Endothelial cell of umbilical vein (primary cell): ENCODE data around the gene VN1R2. TPM values are rescaled to one million over a fixed set of nuclear protein-coding genes. Genes with fewer than 3 reads are reported as not detected.

ENCODE experiments used
- BruUV-seq: library from RNA; stranded (reverse); fragments of 400-500 nt; replicated peaks from 2 replicates; lab custom pipeline; 2021; lab: Mats Ljungman, UMichigan
- CTCF ChIA-PET: fragments of 300-600, 350-600 bp; sonication (Branson Sonifier 250); formaldehyde crosslinking; loops from one replicate; lab custom pipeline; 2021; ENCODE audit warnings: antibody characterized with exemption, inconsistent platforms; lab: Charles Lee
- POLR2A ChIA-PET: fragments of 300-600, 350-600 bp; sonication (Branson Sonifier 250); formaldehyde crosslinking; loops from one replicate; lab custom pipeline; 2021; ENCODE audit warnings: antibody characterized with exemption, inconsistent platforms; lab: Charles Lee
- DNase-seq: peaks from one replicate; pipeline ENCODE4 v3.0.0-alpha.2; 2011; ENCODE audit warnings: low read depth, low spot score
- FAIRE-seq: peaks from 2 replicates; lab custom pipeline; 2011; peaks lifted over from hg19 to GRCh38; lab: Jason Lieb, UNC
- H2AFZ ChIP-seq: 2 replicates; pipeline ENCODE4 v1.6.0; 2012; ENCODE audit warnings: low read depth, low read length, control low read depth, inconsistent platforms
- H3K27ac ChIP-seq: 2 replicates; pipeline ENCODE4 v1.5.1; 2011; ENCODE audit warnings: low read depth, mild to moderate bottlenecking, control low read depth, low read length, moderate library complexity; ENCODE audit not compliant: insufficient read depth
- H3K27me3 ChIP-seq, 2 experiments: 2 replicates each; pipeline versions ENCODE4 v1.6.0 to v1.6.1; 2011; ENCODE audit warnings: low read length in 2 of 2, mixed read lengths in 1 of 2; ENCODE audit not compliant: control insufficient read depth in 2 of 2, insufficient read depth in 2 of 2
- H3K36me3 ChIP-seq, 2 experiments: 2 replicates in 1 of 2; 3 replicates in 1 of 2; pipeline ENCODE4 v1.5.1; 2011; ENCODE audit warnings: low read length in 2 of 2, mild to moderate bottlenecking in 1 of 2, moderate library complexity in 1 of 2; ENCODE audit not compliant: control insufficient read depth in 2 of 2, insufficient read depth in 2 of 2; ENCODE audit errors: extremely low read depth in 1 of 2
- H3K4me1 ChIP-seq: 3 replicates; pipeline ENCODE4 v1.5.1; 2011; ENCODE audit warnings: mild to moderate bottlenecking, low read length; ENCODE audit not compliant: control insufficient read depth, insufficient read depth; ENCODE audit errors: extremely low read depth
- H3K4me2 ChIP-seq: 2 replicates; pipeline ENCODE4 v1.6.1; 2011; ENCODE audit warnings: low read length, control low read depth, mixed read lengths; ENCODE audit not compliant: insufficient read depth
- H3K4me3 ChIP-seq, 3 experiments: fragments of 200-600 bp in 1 of 3; sonication (generic), shearing (Covaris generic) in 1 of 3; replicated peaks in 1 of 3; 2 replicates each; pipeline ENCODE4 v1.5.1; 2011 to 2016; ENCODE audit warnings: control low read depth in 3 of 3, low read length in 3 of 3, mild to moderate bottlenecking in 2 of 3, inconsistent platforms in 1 of 3, low read depth in 1 of 3, moderate library complexity in 1 of 3; ENCODE audit not compliant: insufficient read depth in 1 of 3
- H3K79me2 ChIP-seq: 2 replicates; pipeline ENCODE4 v1.6.0; 2012; ENCODE audit warnings: low read length, inconsistent platforms; ENCODE audit not compliant: control insufficient read depth, insufficient read depth
- H3K9ac ChIP-seq: replicated peaks from 2 replicates; pipeline ENCODE3; 2011; ENCODE audit warnings: low read length, control low read depth; ENCODE audit not compliant: insufficient read depth; ENCODE audit errors: extremely low read depth
- H3K9me1 ChIP-seq: replicated peaks from 3 replicates; pipeline ENCODE4 v1.6.0; 2011; ENCODE audit warnings: mild to moderate bottlenecking, low read length; ENCODE audit not compliant: control insufficient read depth, insufficient read depth; ENCODE audit errors: extremely low read depth
- H3K9me3 ChIP-seq: replicated peaks from 2 replicates; pipeline ENCODE4 v1.5.1; 2012; ENCODE audit warnings: low read length, inconsistent platforms; ENCODE audit not compliant: control insufficient read depth, insufficient read depth
- H4K20me1 ChIP-seq: replicated peaks from 2 replicates; pipeline ENCODE3; 2011; ENCODE audit warnings: mild to moderate bottlenecking, low read length; ENCODE audit not compliant: control insufficient read depth, insufficient read depth; ENCODE audit errors: extremely low read depth
- CTCF ChIP-seq, 2 donors: IDR thresholded peaks; 1 replicate in 1 of 2; 2 replicates in 1 of 2; pipeline ENCODE4 v1.5.1; 2011; ENCODE audit warnings: low read length in 2 of 2, mild to moderate bottlenecking in 2 of 2, moderate library complexity in 2 of 2, control low read depth in 1 of 2, inconsistent platforms in 1 of 2, low read depth in 1 of 2; ENCODE audit not compliant: insufficient read depth in 1 of 2; ENCODE audit errors: extremely low read depth in 1 of 2
- EZH2 ChIP-seq: IDR thresholded peaks from 2 replicates; pipeline ENCODE4 v1.6.1; 2012; ENCODE audit warnings: borderline replicate concordance, low read depth, mild to moderate bottlenecking, moderate library complexity, low read length, inconsistent platforms; ENCODE audit not compliant: severe bottlenecking
- FOS ChIP-seq: IDR thresholded peaks from 2 replicates; pipeline ENCODE4 v1.6.1; 2011; ENCODE audit warnings: mild to moderate bottlenecking, low read length, moderate library complexity, borderline replicate concordance; ENCODE audit not compliant: insufficient read depth
- GATA2 ChIP-seq: IDR thresholded peaks from 2 replicates; pipeline ENCODE4 v1.7.0; 2011; ENCODE audit warnings: low read depth, mild to moderate bottlenecking, moderate library complexity, mixed read lengths, low read length; ENCODE audit not compliant: insufficient read length, insufficient read depth
- JUN ChIP-seq: IDR thresholded peaks from 2 replicates; pipeline ENCODE4 v1.6.1; 2011; ENCODE audit warnings: borderline replicate concordance, low read depth; ENCODE audit not compliant: insufficient read length, insufficient read depth
- MYC ChIP-seq: IDR thresholded peaks from one replicate; pipeline ENCODE4 v1.6.1; 2011; ENCODE audit warnings: mild to moderate bottlenecking, low read depth, low read length
- POLR2A ChIP-seq: IDR thresholded peaks from 2 replicates; pipeline ENCODE4 v1.6.1; 2012; ENCODE audit warnings: low read depth, mild to moderate bottlenecking, control low read depth, low read length
- POLR2AphosphoS5 ChIP-seq: IDR thresholded peaks from 2 replicates; pipeline ENCODE4 v1.6.1; 2012; ENCODE audit warnings: low read depth, mild to moderate bottlenecking, control low read depth, low read length, moderate library complexity; ENCODE audit not compliant: insufficient read depth
- dilution Hi-C: fragments of 300-500 bp; cut with MboI; formaldehyde crosslinking; loops from one replicate; pipeline ENCODE4 v1.15.0; 2019; ENCODE audit warnings: low sequenced_read_pairs; ENCODE audit not compliant: extremely low pct_ligation_motif_present
- intact Hi-C: fragments of 100-400 bp; cut with micrococcal nuclease; formaldehyde crosslinking; loops from one replicate; pipeline ENCODE4 v1.10.0; 2022
- polyA plus RNA-seq, 4 experiments: library from polyadenylated mRNA; depleted of rRNA in 3 of 4; stranded (reverse) in 3 of 4; unstranded in 1 of 4; fragments of >200 nt; gene quantifications; 2 replicates each; pipeline versions ENCODE4 v1.2.1 to v1.2.3, GENCODE V29; 2011 to 2012; ENCODE audit warnings: missing spikeins in 1 of 4
- total RNA-seq: library from RNA; stranded (reverse); gene quantifications from 2 replicates; pipeline ENCODE4 v1.2.3, GENCODE V29; 2021
- TF ChIP-seq, protein P1 (sequence below): IDR thresholded peaks from 2 replicates; pipeline ENCODE4 v1.6.1; 2011; ENCODE audit not compliant: insufficient read depth, insufficient read length

Gene VN1R2
- total and polyA plus RNA-seq, 2 donors (not counting 3 experiments of a cell fraction or from before 2014, with no cell fraction given), result not detected

DNA sequence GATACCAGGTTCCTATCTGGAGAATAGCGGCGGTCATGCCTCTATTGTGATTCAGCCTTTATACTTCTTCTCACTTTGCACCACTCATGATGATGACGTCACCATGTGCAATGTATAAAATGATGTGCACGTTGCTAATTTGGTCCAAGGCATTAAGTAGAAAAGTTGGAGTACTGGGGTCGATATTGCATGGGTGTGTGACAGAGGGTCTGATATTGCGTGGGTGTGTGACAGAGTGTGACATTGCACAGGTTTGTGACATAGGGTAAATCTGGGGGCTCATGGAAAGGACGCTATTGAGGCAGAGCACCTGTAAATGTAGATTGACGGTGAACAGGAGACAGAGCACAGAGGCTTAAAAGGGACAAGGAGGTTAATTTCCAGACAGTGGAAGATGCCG lies 14.0 kb downstream of the VN1R2 start:
- ChIA-PET POLR2A (no interaction called here), CTCF (no interaction called here)
- Histone ChIP-seq H3K4me1 (no peaks in the 10 kb centered on the region), H3K9ac (no peak overlapping the region), H3K9me1 (no peaks in the 10 kb centered on the region), H3K79me2 (no peaks in the 10 kb centered on the region), H3K36me3 (no peaks in the 10 kb centered on the region), H3K4me2 (no peak overlapping the region), H3K4me3 (no peak overlapping the region), H3K27me3 (no peaks in the 10 kb centered on the region), H3K9me3 (peaks cover 1% of the 10 kb centered on the region), H2AFZ (no peak overlapping the region), H4K20me1 (no peaks in the 10 kb centered on the region), H3K27ac (no peak overlapping the region)
- TF ChIP-seq JUN, result no peak
- TF ChIP-seq GATA2, result no peak
- no peak for TF ChIP-seq CTCF (IDR thresholded peaks at IDR 0.05; ENCODE audit: extremely low read depth in 1 of 2, insufficient read depth in 1 of 2, low read depth in 1 of 2, low read length in 2 of 2)
- TF ChIP-seq FOS, result no peak
- TF ChIP-seq, protein P1, sequence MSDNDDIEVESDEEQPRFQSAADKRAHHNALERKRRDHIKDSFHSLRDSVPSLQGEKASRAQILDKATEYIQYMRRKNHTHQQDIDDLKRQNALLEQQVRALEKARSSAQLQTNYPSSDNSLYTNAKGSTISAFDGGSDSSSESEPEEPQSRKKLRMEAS, result no peak
- TF ChIP-seq POLR2AphosphoS5, result no peak
- no peak for TF ChIP-seq EZH2
- TF ChIP-seq POLR2A, result no peak
- TF ChIP-seq MYC, result no peak
- DNase-seq (no peak), FAIRE-seq (no peak)
- dilution Hi-C loops, result no loop called here
- intact Hi-C loops, result no loop called here
- no TSS peak for BruUV-seq
